SH-SY5Y (cell line): Measurements from ENCODE around the gene CUL1.

ENCODE experiments used
- GATA2 ChIP-seq: IDR thresholded peaks from 2 replicates; pipeline ENCODE4 v1.6.1; 2011; ENCODE audit warnings: mild to moderate bottlenecking, low read depth, low read length
- GATA3 ChIP-seq: IDR thresholded peaks from 2 replicates; pipeline ENCODE4 v1.6.1; 2011; ENCODE audit warnings: low read depth, mild to moderate bottlenecking, low read length, moderate library complexity

GRCh38 chr7:148804343-148805235 lies 105.9 kb downstream of the CUL1 start:
- no peak for TF ChIP-seq GATA3
- no peak for TF ChIP-seq GATA2
